GF-D8 (cell line): ENCODE measurements around the gene PIP4K2B.

Experiments
- DNase-seq: peaks from one replicate; lab custom pipeline; 2025; lab: John Stamatoyannopoulos, UW

Gene PIP4K2B

DNA sequence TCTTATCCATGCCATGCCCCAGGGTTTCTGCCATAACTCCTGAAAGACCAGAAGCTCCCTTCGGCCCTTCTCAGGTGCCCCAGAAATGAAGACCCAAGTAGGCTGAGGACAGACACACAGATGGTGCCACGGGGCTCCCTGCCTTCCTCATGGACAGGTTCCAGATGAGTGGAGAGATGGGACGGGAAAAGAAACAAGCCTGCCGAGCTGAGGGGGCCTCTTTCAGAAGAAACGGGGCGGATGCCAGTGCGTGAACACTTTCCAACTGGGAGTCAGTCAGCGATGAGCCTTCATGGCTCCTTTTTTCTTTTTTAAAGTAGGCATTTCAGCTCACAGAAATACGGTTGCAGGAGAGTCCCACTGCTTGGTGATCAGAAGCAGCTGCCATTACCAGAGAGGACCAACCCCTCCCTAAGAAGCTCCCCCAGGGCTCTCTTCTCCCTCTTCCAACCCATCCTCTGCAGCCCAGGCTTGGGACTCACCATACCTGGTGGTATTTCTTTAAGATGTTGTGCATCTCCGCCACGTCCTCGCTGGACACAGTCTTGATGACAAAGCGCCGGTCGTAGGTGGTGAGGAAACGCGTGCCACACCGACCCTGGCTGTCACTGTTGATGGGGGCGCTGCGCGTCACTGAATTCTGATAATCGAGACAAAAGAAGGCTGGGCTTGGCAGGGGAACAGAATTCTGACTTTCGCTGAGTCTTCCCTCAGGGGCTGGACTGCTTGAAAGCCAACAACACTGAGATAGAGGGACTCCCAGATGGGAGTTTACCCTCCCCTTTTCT is 19.2 kb downstream of the PIP4K2B start:
- DNase-seq = no peak

DNA sequence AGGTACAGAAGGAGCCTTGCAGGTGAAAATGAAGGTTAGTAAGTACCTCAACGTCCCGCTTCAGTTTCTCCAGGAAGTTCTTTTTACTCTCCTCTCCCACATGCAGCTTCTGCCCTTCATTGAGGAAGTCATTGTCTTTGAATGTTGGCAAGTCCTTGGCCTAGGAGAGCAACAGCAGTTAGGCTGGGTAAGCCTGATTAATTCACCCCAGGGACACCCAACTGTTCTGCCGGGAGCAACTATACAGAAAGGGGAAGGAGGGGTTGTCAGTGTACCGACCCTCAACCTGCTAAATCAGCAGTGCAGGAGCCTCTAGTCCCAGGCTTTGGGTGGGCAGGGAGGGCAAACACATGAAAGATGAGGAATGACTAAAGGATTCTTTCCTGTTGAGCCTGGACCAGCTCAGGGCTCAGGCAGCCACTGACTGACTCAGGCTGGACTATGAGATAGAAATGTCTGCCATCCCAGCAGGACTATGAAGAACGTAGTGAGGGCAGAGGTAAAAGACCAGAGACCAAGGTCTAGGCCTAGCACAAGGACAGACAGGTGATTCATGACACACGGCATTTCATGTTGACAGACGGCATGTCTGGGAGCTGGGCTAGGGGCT is 21.6 kb downstream of the PIP4K2B start:
- DNase-seq = no peak

DNA sequence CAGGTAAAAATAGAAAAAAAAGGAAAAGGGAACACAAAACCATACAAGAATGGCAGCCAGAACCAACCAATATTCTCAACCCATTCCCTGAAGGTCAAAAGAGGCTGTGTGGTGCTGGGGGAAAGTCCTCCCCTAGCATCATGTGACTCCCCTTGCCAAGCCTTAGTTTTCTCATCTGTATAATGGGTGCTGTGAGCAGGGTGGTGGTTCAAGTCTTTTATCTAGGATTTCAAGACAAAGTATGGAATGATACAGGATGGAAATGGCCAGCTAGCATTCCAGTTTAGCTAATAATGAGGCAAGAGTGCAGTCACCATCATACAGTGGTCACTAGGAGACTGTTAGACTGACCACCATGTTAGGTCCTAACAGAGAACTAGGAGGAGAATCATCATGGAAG is 26.1 kb downstream of the PIP4K2B start:
- DNase-seq = no peak

DNA sequence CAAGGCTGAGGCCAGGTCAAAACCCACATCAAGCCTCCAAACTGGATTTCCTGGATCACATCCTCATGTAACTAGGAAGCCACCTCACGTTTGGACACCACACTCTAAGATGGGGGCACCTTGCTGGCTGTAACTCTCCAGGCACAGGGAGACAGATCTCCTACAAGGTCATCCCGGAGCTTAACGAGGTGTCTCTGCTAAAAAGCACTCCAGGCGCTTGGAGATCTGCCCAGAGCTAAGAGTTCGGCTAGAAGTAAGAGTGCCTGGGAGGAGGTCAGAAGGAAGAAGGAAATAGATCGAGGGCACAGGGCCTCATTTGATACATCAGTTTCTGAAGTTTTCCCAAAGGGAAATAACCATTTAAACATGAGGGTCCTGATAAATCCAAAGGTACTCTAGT is 30.9 kb downstream of the PIP4K2B start:
- no peak for DNase-seq

DNA sequence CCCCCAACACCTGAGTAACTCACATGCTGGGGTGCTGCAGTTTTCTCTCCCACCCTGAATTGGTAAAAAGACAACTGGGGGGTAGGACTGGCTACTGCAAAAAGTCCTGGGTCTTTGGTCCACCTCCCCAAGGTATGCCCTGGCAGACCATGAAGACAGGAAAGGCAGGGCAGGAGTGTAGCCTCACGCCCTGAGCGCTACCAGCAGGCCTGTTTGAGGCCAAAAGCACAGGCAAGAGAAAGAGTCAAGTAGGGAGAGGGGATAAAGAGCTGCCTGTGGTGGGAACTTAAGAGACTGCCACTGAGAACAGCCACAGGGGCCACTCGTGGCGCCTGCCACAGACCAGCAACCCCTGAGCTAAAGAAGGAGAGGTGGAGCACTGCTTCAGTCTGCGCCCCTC is 33.0 kb downstream of the PIP4K2B start:
- DNase-seq = no peak

DNA sequence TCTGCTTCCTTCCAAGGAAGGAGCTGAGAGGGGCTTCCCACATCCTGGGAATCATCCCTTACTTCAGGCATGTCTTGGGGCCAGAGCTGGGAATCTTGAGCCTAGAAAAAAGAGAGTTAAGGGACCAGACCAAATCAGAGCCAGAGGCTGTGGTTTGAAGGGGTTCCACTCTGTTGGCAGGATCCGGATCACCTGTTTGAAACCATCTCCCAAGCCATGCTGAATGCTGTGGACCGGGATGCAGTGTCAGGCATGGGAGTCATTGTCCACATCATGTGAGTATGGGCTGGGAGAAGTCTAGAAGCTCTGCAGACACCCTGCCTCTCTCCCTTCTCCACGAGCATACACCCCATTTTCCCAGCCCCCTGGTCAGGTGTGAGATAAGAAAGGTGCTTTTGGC is 37.1 kb downstream of the PIP4K2B start:
- DNase-seq = no peak

DNA sequence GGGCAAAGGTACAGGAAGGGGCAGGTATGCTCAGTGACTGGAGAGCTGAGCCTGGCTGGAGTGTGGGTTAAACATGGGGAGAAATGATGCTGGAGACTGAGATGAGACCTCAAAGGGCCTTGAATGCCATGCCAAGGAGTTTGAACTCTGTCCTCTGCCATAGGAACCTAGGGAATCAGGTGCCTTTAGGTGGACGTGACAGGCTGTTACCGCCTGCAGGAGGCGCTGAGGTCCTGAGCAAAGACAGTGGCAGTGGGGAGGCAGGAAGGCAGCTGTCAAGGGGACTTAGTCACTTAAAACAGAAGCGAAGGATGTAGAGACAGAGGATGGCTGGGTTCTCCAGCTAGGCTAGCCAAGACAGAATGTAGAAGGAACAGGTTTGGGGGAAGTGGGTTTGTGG is 37.7 kb downstream of the PIP4K2B start:
- no peak for DNase-seq

DNA sequence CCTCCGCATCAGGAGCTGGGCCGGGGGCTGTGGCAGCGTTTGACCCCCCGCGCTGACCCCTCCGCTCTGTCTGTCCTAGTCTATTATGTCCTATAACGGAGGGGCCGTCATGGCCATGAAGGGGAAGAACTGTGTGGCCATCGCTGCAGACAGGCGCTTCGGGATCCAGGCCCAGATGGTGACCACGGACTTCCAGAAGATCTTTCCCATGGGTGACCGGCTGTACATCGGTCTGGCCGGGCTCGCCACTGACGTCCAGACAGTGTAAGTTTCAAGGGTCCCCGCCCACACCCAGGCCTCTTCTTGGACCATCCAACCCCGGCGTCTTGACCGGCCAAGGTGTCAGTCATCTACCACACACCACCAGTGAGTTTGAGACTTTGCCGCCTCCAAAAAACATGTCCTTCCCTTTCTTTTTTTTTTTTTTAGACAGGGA is 46.3 kb downstream of the PIP4K2B start:
- no peak for DNase-seq

DNA sequence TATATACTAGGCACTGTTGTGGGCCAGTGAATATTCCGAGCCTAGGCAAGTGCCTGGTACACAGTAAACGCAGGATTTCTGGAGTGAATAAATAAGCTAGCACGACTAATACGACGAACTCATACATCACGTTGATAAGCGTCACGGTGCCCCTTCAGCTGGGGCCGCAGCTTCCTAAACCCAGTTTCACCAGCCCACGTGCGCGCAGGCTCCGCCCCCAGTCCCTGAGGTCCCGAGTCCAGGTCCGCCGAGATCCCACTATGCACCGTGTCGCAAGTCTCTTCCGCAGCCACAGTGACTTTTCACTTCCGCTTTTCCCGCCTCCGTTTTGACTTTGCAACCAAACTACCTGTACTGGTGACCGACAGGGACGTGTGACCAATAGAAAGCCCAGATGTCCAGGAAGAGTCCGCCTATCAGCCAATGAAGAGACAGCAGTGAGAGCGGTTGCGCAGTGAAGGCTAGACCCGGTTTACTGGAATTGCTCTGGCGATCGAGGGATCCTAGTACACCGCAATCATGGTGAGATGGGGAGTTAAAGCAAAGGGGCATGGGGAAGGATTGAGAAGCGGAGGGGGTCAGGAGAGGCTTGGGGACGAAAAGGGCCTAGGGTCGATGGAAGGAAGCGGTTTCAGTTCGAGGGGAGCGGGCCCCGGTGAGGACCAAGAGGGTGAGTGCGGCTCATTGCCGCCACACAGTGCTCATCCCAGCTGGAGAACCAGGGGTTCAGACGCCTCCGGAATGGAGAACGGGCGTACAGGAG is 46.9 kb downstream of the PIP4K2B start, which contains the start of gene PSMB3:
Gene PSMB3, plus strand, starts transcription at position 434 of the 763 bp plus-strand sequence. Its CDS starts 86 bp downstream, at position 520.
- DNase-seq = peak; percentile 99

DNA sequence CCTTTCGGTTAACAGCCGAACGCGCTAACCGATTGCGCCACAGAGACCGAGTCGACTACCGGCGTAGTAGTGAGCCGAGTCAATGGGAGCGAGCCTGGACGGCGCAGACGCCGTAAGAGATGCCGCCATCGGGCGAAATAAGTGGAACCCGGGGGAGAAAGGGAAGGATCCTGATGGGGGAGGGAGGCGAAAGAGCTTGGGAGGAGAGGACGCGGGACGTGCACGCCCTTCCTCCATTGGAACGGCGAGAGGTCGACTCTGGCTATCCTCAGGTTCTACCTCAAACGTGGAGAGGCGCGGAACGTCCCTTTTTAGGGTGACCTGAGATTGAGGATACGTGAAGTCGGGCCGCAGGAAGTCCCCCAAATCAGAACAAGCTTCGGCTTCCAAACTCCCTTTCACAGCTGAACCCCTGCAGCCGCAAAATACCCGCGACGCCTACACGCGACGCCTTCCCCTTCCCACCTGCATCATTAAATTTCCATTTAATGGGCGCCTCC is 47.5 kb downstream of the PIP4K2B start:
- DNase-seq = peak; percentile 42

DNA sequence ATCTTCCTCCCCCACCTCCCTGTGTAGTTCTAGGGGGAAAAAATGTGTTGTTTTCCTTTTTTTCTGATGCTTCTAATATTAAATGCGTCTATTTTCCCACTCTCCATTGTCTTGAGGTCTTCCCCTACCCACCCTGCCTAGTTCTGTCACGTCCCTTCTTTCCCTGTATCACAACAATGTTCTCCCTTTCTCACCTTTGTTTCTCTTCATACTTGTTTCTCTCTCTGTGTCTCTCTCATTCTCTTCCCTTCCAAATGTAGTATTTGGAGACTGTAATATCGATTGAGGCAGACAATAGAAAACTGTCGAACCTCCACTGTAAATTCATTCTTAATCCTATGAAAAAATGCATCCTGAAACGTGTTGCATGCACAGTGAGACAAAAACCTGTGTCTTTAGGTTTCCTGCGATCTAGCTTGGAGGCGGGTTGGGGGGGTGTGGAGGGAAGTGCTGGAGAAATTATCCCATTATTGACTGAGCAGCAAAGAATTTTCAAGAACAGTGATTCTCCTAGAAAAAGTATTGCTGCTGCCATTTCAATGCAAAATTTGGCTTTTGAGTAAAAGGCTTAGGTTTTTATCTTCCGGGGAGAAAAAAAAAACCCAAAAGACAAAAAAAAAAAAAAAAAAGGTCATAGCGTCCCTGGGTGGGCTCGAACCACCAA is 48.1 kb downstream of the PIP4K2B start:
- no peak for DNase-seq

DNA sequence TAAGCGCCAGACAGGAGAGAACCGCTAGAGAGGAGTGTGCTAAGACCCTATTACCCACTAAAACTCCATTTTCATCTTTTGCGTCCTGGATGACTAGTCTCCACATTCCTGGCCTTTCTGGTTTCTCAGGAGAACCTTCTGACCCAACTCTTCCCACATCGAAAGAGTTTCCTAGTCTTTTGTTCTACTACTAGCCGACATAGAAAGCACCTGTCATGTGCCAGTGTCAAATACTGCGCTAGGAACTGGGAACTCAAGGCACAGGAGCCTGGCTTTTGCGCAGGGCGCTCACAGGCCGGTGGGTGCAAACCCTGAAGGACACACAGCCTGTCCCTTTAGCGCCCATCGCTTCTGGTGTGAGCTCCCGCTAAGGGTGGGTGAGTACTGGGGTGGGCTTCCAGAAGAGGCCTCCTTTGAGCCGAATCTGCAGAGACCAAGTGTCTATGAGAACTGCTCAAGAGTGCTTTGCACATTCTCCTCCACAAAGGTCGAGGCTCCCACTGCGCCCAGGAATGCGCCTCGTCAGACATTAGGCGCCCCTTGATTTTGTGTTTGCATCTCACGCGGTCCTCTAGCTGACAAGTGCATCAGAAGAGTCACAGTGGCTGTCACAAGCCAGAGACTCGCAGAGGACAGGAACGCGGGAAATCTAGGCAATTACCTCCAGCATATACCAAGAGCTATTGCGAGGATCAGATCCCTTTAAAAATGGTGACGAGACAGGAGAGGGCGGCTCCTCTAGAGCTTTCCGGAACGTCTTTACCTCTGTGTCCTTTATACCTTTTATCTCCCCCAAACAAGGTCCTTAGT is 48.8 kb downstream of the PIP4K2B start:
- no peak for DNase-seq

DNA sequence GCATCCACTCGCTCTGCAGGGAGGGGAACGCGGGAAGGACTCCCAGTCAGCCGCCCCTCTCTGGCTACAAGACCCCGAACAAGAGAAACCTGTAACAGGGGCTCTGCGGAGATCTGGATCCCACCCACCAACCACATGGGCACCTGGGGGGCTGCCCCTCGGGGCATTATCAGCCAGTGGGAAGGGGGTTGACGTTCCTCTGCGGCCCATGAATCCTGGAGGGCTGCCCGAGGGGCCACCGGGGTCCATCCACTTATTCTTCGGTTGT is 49.4 kb downstream of the PIP4K2B start:
- DNase-seq = no peak

DNA sequence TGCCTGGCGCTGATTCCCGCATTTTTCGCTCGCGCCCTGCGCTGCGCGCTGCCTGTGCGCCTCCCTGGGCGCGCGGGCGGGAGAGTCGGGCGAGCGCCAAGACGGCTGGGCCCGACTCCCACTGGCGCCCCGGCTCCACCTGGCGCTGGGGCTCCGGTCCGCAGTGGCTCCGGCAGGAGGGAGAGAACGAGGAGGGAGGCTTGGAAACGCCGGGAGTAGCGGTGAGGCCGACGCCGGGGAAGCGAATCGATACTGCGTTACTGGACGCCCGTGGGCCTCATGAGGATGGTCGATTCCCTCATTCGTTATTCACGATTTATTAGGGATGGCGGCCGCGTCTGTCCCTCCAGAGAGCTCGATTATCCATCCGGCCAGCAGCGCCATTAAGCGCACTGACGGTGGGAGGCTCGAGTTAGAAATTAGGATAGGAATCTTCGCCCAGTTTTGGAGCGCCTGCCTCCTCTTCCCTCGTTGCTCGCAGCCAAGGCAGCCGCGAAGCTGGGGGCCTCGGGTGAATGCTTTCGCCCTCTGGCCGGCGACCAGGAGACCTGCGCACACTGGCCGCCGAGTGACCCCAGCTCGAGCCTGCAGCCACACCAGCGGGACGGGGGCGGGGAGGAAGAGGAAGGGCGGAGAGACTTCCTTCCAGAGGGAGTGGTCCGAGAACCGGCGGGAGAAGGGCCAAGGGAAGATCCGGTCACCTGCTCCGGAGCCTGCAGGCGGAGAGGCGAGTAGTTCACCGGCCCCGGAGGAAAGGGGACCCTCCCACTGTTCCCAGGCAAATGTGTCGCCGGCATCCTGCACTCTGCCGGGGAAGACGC is 49.9 kb downstream of the PIP4K2B start:
- no peak for DNase-seq

DNA sequence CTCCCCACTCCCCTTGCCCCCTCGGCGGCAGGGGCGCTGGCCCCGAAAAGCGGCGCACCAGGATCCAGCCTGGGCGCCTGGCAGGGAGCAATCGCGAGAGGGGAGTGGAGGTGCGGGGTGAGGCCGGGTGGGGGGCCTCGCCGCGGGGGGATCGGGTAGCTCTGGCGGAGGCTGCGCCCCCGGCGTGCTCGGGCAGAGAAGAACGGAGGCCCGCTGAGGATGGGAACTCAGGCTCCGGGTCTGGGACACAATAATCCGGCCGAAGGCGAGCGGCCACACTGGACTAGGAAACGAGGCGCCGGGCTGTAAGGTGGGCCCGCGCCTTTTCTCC is 50.5 kb downstream of the PIP4K2B start:
- no peak for DNase-seq

DNA sequence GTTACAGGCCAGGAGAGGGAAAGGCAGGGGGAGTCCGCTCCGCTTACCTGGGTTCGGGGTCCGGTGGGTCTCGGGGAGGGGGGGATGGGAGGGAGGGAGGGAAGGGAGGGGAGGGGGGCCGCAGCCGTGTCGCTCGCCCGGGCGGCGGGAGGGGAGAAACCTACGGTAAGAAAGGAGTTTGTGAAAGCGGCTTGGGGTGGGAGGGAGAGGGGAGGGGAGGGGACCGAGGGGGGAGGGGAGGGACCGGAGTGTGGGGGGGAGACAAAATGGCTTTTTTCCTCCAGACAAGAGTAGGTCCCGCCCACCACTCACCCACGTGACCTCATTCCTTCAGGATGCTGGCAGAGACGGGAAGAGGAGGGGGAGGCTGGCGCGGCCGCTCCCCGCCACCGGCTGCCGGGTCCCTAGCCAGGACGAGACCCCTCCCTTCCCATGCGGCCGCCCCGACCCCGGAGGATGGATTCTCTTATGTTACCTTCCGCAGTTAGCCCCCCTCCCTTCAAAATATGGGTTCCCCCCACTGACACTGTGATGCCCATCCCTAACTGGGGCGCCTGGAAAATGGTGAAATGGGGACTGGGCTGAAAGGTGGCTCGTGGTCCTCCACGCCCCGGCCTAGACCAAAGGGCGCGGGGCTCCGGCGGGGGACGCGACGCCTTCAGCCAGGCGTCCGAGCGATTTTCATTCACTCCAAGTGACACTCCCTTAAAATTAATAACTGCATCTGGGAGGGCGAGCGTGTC is 51.0 kb downstream of the PIP4K2B start, which contains the start of gene PCGF2:
Gene PCGF2, minus strand, starts transcription at position 188 of the 743 bp plus-strand sequence. CDS start 7,934 bp downstream, outside the sequence.
- DNase-seq = no peak

DNA sequence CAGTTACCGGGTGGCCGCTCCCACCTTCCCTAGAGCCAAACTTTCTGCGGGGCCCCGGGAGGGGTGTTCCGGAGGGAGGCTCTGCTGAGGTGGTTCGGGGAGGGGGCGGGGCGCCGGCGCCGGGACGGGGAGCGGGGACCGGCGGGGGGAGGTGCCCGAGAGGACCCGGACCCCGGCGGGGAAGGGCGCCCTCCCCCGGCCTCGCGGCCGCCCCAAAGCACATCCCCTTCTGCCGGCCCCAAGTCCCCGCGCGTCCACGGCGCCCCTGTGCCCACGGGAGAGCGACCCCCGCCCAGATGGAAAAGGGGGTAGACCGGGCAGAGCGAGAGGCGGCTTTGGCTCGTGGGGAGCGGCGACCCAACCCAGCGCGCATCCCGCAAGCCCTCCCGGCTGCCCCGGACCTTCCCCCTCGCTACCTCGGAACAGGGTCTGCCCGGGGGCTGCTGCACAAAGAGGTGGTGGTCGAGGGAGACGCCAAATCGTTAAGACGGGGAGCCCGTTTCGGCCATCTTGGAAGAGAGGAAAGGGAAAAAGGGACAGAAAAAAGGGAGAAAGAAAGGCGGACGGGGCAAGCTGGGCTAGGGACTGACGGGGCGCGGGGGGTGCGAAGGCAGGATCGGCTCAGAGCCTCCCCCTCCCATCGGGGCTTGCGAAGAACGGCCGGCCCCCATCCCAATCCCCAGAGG is 51.8 kb downstream of the PIP4K2B start:
- no peak for DNase-seq

DNA sequence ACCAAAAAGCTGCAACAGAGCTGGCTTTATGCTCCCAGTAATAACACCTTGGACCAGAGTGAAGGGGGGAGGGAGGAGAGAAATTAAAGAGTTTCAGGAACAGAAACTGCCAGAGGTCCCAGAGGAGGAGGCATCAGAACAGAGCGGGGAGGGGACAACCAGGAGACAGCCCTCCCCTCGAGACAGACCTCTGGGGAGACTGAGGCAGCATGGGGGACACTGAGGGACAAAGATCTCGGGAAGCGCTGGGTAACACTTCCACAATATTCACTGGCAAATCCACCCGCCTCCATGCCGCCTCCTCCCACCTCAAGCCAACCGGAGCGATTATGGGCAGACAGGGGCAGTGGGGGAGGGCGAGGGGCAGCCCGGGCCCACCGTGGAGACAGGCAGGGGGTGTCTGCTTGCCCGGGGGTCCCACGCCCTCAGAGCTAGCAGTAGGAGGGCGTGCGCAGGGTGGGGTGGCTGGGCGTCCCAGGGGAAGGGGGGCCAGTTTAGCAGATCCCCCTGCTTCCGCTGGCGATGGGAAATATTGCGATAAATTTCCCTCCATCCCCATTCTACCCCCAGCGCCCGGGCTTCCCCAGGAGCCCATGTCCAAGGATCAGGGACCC is 52.4 kb downstream of the PIP4K2B start:
- DNase-seq = no peak
